Stimulated activated CD4-positive, alpha-beta T cell treated with anti-CD3 and anti-CD28 coated beads, Interleukin-2, amount 100 ng/mL, for 48 hours (primary cell): ENCODE measurements around the gene HOXB7.

Experiments
- DNase-seq, 2 donors: peaks; one replicate each; pipeline ENCODE4 v3.0.0-alpha.2; 2020

Gene HOXB7

DNA sequence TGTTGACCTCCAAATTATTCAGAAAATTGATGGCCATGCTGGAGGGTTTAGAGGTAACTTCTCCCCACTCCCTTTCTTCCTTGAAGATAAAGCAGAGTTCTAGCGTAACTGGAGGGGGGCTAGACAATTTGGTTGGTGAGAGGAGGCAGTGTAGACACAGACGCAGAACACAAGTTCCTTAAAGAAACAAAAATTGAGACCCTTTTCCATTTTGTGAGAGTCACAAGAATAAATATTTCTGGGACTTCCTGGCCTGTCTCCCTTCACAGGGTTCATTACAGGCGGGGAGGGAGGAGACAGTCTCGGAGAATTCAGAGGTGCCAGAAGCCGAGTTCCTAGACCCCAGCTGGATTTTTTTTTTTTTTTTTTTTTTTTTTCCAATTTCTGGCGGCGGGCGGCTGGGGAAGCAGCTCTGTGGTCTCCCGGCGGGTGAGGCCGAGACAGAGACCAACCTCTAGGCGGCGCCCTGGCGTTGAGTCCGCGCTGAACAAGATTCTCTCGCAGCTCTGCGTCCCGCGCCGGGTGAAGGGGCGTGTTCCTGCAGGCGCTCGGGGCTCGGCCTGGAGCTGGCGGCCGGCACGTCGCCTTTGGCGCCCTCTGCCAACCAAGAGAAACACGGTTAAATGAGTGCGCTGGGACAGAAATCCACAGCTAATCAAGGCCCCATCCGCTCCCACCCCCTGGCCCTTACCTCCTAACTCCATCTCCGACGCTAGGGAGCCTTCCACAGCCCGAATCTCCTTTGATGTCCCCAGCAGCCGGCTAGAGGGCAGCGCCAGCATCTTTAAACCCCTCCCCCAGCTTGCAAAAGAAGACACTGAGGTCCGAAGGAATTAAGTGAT, 25.6 kb upstream of the HOXB7 start:
- peak; percentile 80 to 88 for DNase-seq

DNA sequence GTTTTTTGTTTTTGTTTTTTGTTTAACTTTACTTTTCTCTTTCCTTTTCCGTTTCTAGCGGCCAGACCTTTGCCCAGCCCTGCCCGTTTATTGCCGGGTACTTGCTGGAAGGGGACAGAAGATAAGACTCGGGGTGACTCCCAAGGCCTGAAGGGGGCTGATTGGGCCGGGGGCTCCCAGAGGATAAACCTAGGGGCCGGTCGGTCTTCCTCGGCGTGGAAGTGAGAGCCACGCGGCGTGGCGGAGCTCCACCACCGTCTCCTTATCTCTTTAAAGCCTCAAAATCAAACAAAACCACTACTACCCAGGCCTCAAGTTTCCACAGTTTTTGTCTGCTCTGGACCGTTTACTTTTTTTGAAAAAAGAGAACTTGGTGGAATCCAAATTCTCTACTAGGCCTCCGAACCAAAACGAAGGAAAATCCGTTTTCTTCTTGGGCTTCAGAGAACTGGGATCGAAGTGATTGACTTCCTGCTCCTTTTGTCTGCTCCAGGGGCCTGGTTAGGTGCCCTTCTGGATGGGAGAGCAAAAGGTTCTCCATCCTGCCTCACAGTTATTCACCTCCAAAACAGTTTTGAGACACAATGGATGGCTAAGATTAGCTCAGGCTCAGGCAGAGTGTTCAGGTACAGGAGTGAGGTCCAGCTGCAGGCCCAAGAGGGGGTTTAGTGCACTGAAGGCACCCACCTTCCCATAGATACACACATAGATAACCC, 23.8 kb upstream of the HOXB7 start:
- DNase-seq: no peak

DNA sequence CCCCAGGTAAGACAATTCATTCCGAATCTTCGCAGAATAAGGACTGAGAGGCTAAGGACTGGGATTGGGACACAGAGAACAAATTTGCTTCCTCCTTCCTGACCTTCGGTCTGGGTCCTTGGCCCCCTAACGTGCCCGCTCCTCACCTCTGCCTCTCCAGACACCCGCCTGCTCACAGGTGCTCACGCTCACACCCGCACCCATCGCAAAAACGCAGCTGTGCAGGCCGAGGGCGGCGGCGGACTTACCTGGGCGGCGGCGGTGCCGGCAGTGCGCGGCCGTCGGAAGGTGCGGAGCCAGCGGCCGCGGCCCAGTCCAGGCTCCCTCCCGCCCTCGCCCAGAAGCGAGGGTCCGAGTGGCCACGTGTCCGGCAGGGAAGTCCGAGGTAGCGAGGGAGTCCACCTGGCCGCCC, 22.5 kb upstream of the HOXB7 start:
- no peak for DNase-seq

DNA sequence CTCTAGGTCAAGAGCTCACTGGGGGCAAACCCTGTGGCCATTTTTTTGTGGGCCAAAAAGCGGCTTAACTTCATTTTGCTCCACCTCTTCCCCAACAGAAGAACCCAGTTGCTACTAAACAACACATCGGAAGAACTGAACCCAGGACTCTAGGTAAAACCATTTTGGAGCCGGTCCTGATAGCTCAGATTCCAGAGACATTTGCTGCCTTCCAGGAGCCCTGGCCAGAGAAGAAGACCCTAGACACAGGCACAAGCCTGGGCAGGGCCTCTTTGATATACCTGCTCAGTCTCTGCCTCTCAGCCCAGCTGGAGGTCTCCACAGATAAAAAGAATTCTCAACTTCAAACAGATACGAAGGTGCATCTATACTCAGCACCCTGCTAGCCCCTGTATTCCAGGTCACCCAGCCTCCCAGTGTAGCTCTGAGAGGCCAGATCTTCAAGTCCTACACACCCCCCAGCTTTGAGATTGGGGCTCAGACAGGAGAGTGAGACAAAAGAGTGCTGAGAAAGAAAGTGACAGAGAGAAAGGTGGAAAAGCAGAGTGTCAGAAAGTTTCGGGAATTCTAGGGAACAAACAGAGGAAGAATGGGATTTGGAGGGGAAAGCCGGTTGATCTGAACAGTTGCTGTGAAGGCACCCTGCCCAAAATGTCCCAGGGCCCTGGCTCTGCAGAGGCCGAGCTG, 21.9 kb upstream of the HOXB7 start:
- no peak for DNase-seq

DNA sequence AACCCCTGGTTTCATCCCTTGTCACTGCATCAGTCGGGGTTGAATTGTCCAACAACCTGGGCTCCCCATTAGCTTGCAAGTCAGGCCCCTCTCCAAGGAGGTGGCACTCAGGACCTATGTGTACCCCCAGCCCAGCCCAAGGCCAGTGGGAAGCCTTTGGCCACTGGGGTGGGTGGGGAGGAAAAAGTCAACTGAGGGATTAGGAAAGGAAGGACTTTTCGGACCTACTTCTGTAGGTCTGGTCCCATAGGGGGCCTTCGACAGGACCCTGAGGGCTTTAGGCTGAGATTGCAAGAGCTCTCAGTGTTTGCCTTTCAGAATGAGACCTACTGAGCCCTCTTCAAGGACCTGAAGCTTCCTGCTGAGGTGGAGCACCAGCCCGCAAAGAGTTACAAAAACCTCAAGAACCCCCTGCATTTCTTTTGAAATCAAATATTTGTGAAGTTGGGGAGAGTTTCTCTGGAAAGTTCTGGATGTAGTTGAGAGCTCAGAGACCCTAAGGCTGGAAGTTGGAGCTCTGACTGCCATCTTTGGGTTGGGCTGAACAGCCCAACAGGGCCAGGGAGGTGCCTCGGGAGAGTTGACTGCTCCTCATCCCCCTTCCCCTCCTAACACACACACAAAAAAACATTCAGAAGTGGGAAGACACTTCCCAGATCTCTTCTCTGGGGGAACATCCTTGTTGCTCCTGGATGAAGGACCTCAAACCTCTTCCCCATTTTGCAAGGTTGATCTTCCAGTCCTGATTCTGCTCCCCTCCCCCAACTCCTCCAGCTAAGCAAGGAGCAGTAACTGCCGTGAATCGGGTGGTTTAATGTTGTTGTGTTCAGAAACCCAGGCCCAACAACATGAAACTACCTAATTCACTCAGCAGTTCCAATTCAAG, 21.1 kb upstream of the HOXB7 start:
- DNase-seq: no peak

DNA sequence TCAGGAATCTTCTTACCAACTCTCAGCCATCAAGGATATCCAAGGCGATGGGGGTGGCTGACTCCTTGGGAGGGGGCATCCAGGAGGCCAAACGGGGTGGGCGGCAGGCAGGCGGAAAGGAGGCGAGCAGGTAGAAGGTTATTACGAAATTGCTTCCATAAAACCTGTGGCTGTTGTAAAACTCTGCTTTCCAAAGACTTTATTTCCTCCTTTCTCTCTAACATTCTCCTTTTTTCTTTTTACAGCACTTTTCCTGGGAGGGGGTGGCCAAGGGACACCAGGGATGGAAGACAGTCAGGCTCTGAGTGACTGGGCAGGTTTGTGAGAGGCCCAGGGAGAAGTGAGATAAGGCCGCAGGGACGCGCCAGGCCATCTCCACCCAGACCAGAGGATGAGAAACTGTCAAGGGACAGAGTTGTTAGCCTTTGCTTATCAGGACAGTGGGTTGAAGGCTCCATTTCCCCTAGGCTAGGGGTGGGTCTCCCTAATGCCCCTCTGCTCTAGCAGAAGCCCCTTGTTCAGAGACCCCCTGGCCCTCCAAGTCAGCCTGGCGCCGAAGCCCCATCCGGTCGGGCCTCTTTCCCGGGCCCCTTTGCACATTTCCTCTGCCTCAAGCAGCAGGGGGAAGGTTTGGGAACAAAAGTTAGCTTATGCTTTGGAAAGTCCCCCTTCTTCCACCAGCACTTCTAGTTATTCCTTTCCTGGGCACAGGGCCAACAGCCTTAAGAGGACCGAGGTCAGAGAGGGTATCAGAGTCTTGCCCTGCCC, 20.3 kb upstream of the HOXB7 start:
- DNase-seq: no peak

DNA sequence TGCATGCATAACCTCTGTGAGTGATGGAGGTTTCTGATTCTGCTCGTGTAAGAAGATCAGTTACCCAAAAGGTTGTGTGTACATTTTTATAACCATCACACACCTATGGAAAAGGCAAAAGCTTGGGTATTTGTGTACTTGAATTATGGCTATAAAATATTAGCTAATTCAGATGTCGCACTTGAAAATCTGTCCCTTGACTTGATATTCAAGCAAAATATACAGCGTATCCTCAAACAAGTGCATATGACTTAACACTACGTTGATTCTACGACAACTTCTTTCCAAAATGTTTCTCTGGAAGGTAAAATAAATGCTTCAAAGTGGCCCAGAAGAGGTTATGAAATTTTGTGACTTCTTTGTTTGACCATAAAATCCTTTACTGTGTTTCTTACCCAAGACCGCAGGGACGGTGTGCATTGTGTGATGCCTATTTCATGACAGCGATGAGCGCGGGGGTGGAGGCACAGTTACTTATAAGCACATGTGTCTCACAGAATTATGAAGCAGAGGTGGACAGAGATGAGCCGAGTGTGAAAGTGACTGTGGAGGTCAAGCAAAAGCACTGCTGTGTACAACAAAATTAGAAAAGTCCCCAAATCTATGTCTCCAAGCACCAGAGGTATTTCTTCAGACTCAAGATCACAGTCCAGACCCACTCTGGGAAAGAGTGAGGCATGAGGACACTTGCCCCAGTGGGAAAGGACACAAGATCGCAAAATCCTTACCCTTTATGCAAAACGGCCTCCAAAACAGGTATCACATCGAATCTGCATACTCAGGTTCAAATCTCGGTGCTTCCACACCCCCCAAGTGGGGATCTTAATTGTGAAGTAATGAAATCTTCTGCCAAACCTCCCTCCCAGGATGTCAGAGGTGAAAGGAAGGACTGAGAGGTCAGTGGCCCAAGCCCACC, 19.4 kb upstream of the HOXB7 start:
- DNase-seq: no peak

DNA sequence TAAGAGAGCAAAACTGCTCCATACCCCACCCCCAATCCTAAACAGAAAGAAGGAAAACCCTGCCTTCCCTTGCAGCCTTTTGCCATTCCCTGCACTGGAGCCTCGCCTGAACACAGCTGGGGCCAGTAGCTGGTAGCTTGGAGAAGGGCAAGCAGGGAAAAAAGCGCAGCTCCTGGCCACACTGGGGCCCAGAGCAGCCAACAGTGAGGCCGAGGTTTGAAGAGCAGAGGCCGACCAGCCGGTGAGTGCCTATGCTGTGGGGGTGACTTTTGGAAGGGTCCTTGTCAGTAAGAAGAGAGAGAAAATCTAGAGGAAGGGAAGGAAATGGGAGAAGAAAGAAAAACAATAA, 18.6 kb upstream of the HOXB7 start:
- no peak for DNase-seq

DNA sequence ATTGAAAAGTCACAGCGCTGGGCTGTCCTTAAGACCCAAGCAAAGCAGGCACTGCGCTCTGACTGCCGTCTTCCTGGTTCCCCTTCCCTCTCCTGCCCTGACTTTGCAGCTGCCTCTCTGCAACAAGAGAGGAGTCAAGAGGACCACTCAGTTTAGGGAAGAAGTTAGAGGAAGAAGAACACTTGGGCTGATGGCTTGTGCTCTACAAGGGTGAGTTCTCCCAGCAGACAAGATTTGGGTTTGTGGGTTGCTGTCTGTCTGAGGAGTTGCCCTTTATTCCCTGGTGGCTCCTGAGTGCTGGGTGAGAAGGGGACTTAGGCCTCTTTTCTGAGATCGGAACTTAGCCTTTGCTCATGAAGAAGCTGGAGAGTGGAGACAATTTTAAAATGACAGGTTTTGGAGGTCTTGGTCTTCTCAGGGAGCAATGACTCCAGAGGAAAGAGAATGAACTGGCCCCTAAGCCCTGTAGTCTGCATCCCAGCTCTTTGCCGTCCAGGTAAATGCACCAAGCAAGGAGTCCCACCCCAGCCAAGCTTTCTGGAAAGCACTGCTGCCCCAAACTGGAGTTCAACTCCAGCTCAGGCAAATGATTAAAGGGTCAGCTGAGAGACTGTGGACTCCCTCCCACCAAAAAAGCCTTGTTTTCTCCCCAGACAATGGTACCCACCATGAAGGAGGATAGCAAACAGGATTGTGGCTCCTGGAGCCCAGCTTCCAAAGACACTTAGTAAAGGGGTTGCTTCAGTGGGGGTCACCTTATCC, 18.0 kb upstream of the HOXB7 start:
- no peak for DNase-seq

DNA sequence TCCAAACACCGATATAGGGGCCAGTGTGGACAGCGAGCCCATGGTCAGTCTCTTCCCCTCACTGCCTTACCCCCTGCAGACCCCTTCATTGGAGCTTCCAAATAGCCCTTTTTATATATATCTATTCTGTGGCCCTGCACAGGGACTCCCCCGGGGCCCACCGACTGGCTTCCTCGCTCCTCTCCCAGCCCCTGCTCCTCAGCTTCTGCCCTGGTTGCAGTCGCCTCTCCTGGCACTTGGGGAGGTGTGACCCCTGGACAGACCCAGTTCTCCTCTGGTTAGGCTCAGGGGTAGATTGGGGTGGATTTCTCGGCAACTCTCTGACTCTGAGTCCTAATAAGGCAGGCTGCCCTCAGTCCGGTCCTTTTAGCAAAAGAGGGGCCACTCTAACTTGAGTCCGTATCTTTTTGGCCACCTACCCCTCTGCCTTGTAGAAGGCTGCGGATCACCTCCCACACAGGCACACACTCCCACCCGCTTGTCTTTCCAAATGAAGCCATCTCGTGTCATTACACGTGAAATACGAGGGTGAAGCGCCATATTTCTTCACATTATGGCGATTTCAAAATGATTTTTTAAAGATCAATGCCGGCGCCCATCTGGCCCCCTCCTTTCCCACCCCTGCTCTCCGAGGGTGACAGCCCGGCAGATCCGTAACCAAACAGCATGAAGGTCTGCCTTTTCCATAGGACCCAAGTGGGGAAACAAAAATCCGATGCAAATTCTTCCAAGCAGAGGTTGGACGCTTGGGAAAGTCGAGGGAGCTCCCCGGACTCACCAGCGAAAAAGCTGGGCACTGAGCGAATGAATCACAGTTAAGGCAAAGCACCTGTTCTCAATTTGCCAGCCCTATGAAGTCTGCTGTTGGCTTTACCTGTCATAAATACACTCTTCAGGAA, 17.1 kb upstream of the HOXB7 start:
- DNase-seq: no peak

DNA sequence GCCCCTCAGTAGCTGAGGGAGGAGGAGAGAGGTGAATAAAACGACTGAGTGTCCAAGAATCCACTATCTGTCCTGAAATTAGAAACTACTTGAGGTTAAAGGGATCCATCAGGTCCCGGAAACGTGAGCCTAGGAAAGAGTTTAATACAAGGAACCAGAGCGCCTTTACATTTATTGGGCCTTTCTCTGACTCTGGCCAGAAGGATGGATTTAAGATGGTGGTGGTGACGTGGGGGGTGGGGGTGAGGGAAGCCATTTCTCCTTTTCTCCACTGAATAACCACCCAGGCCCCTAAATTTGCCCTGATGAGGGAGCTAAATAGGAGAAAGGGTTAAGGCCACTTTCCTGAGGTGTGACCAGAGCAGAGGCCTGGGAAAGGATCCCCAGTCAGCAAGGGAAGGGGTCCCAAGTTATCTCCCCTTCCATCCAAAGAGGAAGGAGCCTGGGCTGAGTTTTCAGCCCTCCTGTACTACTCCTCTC, 16.3 kb upstream of the HOXB7 start:
- no peak for DNase-seq

DNA sequence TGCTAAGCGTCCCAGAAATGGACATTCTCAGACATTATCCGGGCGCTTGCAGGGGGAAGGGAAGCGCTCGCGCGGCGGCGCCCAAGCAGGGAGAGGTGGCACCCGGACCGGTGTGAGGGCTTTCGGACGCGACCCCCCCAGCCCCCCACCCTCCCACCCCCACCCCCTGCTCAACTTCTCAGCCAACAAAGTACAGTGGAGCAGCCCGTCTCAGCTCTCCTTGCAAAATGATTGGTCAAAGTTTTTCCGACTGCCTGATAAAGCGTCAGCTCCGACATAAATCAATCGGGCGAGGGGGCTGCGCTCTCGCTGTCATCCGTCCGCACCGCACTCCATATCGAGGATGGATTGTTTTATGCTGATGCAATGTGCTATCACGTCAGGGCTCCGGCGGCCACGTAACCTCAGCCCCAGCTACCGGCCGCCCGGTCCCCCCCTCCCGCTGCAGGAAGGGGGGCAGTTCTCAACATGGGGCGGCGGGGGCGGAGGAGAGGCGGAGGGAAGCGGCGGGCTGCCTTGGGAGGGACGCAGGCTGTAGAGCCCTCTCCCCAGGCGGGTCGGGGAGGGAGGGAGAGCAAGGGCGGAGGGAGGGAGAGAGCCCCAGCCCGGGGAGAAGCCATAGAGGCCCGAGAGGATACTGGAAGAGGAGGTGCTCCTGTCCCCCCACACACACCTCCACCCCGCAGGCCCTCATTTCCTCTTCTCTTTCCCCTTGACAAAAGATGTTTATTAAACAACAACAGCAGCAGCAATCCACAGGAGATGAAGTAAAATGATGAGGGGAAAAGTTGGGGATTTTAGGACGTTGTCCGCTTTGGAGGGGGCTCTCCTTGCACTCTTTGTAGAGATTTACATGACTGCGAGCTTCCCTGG, 15.7 kb upstream of the HOXB7 start, which contains the start of gene HOXB9:
Gene HOXB9, minus strand, starts transcription at position 114 of the 873 bp plus-strand sequence. Its CDS starts 89 bp downstream, at position 25.
- DNase-seq: no peak

DNA sequence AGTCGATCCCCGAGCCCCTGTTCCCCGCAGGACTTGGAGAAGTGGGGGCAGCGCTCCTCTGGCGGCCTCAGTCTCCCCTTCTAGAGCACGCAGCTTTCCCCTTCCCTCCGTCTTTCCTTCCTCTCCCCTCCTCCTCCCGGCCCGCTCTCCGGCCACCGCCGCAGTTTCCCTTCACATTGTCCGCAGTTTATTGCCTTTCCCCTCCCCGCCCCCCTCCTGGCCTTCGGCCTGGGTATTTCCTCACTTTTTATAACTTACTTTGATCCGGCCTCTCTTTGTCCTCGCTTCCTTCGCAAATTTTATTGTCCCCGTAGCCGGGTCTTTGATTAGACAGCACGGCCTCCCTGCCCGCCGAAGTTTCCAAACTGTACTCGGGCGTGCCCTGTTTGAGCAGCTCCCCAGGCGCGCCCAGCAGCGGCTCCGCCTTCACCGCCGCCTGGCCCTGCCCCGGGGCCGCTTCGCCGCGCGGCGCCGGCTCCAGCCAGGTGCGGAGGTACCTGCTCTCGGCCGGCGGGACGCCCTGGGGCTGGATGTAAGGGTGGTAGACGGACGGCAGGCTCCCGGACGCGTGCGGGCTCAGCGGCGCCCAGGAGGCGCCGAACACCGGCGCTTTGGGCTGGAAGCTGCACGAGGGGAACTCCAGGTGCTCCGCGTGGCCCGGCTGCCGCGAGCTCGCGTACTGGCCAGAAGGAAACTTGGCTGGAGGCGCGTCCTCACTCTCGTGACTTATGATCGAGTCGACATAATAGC, 14.9 kb upstream of the HOXB7 start:
- DNase-seq: peak in 1 of 2 donors; percentile 48

DNA sequence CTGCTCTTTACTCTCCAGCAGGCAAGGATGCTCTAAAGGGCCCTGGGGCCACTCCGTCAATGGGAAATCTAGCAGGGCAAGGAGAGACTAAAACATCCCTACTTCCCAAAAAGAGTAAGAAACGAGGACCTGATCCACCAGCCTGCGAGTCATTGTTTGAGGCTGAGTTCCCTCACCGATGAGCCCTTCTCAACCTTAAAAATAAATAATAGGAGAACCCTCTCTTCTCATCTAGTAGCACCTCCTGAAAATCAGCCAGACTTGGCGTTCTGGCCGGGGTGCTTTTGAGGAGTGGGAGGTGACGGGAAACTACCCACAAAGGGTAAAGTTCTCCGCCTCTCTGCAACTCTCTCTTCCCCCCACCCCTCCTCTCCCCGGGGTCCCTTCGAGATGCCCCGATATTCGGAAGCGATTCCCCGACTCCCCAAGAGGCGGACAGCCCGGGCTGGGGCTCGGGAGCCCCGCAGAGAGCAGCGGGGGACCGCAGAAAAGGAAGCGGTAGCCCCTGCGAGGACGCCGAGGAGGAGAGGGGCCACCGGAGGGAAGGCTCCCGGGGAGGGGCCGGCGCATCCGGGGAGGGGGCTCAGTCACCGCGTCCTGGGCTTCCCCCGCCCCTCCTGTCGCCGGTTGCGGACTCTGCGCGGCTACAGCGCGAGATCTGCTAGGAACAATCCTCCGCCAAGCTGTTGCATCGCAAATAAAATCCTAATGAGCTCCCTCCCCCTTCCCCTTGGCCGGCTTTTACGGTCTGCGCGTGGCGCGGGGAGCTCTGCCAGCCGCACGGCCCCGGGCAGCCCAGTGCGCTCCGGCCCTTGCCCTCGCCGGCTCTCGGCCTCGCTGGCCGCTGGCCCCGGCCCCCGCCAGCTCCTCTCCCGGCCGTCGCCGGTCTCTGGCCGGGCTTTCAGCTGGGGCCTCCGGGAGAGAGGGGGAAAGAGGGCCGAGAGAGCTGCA, 14.0 kb upstream of the HOXB7 start:
- no peak for DNase-seq

DNA sequence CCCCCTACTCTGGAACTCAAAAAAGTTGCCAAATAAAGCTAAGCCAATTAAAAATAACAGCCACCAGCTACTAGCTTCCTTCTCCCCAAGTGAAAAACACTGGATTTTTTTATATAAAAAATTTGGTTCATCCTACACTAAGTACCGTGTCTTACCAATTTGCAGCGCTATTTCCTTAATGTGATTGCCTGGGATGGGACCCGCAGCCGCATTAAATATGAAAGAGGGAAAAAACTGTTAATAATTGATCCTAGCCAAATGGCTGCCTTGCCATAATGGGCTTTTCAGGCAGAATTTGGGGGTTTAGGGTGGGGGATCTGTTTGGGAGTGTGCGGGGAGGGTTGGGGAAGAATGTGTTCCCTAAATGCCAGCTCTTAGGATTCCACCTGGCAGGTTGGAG, 13.3 kb upstream of the HOXB7 start:
- no peak for DNase-seq

DNA sequence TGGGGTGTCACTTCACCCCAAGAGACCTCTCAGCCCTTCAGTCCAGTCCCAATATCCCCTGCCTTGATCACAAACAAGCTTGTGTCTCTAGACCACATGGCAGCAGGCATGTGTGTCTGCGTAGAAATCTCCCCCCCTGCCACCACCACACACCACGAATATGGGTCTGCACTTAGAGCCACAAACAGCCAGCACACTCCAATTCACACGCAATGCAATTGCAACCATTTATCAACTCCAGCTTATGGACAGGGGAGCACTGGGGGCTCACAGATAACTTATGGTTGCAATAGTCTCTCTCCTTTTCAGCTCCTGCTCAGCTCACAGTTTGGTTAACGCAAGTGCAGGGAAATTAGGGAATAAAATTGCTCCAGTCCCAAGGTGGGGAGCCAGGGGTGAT, 12.8 kb upstream of the HOXB7 start:
- DNase-seq: no peak
